Memory B cell (primary cell): Measurements from ENCODE around the gene CEL.
A peak's percentile ranks its signal among the peaks of the same experiment; 100 is the strongest.
"Not testable (repeated sequence)": the region's sequence is repeated elsewhere in the genome, so short reads cannot be mapped to it uniquely, and the experiment has no call there.

Source experiments
- ATAC-seq: fragments of 150-1000 bp; cut with Tn5 transposase; 2 replicates; pipeline ENCODE4 v1.10.0; 2021; ENCODE audit warnings: low read depth, mild to moderate bottlenecking, moderate library complexity
- DNase-seq, 2 donors: peaks; one replicate each; pipeline ENCODE4 v3.0.0; 2022; ENCODE audit warnings: low spot score in 2 of 2
- H3K27ac Mint-ChIP-seq: one replicate; pipeline ENCODE4 v1.8.0; 2022; ENCODE audit warnings: mild to moderate bottlenecking, moderate library complexity, mixed read lengths
- H3K27me3 Mint-ChIP-seq: one replicate; pipeline ENCODE4 v1.8.0; 2022; ENCODE audit warnings: mixed read lengths
- H3K36me3 Mint-ChIP-seq: one replicate; pipeline ENCODE4 v1.8.0; 2022; ENCODE audit warnings: mild to moderate bottlenecking, mixed read lengths
- H3K4me1 Mint-ChIP-seq: one replicate; pipeline ENCODE4 v1.8.0; 2022; ENCODE audit warnings: mixed read lengths
- H3K4me3 Mint-ChIP-seq: one replicate; pipeline ENCODE4 v1.8.0; 2022; ENCODE audit warnings: mild to moderate bottlenecking, moderate library complexity, mixed read lengths
- H3K9me3 Mint-ChIP-seq: one replicate; pipeline ENCODE4 v1.8.0; 2022; ENCODE audit warnings: mixed read lengths

CEL gene

DNA sequence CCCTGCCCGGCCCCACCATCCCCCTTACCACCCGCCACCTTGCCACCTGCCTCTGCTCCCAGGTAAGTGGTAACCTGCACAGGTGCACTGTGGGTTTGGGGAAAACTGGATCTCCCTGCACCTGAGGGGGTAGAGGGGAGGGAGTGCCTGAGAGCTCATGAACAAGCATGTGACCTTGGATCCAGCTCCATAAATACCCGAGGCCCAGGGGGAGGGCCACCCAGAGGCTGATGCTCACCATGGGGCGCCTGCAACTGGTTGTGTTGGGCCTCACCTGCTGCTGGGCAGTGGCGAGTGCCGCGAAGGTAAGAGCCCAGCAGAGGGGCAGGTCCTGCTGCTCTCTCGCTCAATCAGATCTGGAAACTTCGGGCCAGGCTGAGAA, at the start of gene CEL:
CEL (plus strand) TSS at position 218 of the 382 bp plus-strand sequence; CDS start at position 240, 22 bp downstream.
- H3K4me3 Mint-ChIP-seq, H3K36me3 Mint-ChIP-seq, H3K4me1 Mint-ChIP-seq, H3K9me3 Mint-ChIP-seq, H3K27ac Mint-ChIP-seq, DNase-seq, ATAC-seq, H3K27me3 Mint-ChIP-seq: not testable (repeated sequence)

DNA sequence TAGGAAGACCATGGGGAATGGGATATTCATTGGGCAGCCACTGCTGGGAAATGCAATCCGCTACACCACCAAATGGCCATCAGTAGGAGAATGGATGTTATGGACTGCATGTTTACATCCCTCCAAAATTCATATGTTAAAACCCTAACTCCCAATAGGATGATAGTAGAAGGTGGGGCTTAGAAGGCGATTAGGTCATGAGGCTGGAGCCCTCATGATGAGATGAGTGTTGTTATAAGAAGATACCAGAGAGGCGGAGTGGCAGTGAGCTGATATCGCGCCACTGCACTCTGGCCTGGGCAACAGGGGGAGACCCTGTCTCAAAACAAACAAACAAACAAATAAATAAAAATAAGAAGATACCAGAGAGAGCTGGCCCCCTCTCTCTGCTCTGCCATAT, 47.1 kb upstream of the CEL start:
- Mint-ChIP-seq H3K27me3 (peaks cover 9% of the 10 kb centered on the region), H3K36me3 (no peaks in the 10 kb centered on the region), H3K9me3 (peaks cover 2% of the 10 kb centered on the region), H3K4me3 (no peak overlapping the region), H3K27ac (no peak overlapping the region), H3K4me1 (no peaks in the 10 kb centered on the region)
- DNase-seq = no peak
- ATAC-seq = no peak

DNA sequence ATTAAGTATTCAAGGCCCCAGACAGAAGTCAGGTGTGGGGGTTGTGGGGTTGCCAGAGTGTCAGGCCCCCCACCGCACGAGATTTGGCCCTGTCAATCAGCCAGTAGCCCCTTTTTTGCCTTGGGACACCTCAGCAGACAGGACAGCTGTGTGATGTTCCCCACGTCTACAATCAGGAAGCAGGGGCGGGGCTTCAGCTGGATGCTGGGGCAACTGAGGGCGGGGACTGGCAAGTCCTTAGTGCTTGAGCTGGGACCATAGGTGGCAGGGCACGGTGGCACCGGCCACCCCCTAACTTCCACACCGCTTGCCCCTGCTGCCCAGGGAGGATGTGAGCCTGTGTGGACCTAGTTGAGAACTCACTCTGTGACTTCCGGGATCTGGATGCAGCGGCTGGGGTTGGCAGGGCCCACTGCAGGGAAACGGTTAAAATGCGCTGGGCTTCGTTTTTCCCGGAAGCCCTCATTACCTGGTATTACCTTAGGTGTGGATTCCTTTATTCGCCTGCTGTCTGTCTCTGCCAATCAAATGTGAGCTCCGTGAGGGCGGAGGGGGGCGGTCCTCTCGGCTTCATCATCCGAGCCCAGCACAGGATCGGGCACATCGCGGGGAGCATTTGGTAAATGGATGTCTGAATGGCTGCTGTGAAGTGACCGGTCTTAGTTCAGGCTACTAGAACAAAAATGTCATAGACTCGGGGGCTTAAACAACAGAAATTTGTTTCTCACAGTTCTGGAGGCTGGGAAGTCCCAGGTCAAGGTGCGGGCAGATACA, 38.5 kb upstream of the CEL start:
- H3K4me3 Mint-ChIP-seq = no peak overlapping the region
- ATAC-seq = no peak
- no peak overlapping the region for H3K27ac Mint-ChIP-seq
- no peaks in the 10 kb centered on the region for H3K9me3 Mint-ChIP-seq
- DNase-seq = no peak
- peaks cover 3% of the 10 kb centered on the region for H3K4me1 Mint-ChIP-seq
- H3K36me3 Mint-ChIP-seq = no peaks in the 10 kb centered on the region
- H3K27me3 Mint-ChIP-seq = no peaks in the 10 kb centered on the region

DNA sequence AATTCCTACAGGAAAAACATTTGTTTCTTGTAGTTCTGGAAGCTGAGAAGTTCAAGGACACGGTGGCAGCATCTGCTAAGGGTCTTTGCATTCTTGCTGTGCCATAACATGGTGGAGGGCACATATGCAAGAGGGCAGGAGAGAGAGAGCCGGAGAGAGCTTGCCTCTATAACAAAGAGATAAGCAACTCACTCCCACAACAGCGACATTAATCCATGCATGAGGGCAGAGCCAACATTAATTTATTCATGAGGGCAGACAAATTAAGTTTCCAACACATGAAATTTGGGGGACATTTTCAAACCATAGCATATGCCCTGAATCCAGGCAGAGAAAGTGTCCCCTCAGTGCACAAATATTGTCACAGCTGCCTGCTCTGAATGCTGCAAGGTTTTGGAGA, 35.4 kb upstream of the CEL start:
- no peak overlapping the region for H3K4me3 Mint-ChIP-seq
- H3K27me3 Mint-ChIP-seq = no peaks in the 10 kb centered on the region

DNA sequence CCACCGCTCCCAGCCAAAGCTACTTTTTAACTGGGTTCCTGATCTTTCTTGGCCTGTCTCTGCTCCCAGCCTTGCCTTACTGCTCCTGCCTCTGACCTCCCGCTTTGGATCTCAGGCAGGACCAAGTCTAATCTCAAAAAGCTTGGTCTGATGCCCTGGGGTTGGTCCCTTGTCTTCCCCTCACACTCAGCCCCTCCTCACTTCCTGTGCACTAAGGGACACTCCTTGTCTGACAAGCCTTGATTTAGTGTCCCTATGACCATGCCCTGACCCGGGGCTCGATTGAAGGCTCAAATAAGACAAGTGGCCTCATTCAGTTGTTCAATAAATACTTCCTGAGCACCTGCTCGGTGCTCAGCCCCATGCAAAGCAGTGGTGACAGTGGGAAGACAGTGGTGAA, 34.6 kb upstream of the CEL start:
- DNase-seq (no peak), ATAC-seq (no peak)
- Mint-ChIP-seq H3K27ac (no peak overlapping the region), H3K36me3 (no peaks in the 10 kb centered on the region), H3K4me1 (peaks cover 13% of the 10 kb centered on the region), H3K9me3 (no peaks in the 10 kb centered on the region), H3K4me3 (no peak overlapping the region), H3K27me3 (no peaks in the 10 kb centered on the region)

More for the DNA sequence above, 35.4 kb upstream of the CEL start:
- Mint-ChIP-seq H3K36me3 (no peaks in the 10 kb centered on the region), H3K27ac (no peak overlapping the region), H3K4me1 (peaks cover 8% of the 10 kb centered on the region), H3K9me3 (no peaks in the 10 kb centered on the region)
- no peak for DNase-seq
- no peak for ATAC-seq

DNA sequence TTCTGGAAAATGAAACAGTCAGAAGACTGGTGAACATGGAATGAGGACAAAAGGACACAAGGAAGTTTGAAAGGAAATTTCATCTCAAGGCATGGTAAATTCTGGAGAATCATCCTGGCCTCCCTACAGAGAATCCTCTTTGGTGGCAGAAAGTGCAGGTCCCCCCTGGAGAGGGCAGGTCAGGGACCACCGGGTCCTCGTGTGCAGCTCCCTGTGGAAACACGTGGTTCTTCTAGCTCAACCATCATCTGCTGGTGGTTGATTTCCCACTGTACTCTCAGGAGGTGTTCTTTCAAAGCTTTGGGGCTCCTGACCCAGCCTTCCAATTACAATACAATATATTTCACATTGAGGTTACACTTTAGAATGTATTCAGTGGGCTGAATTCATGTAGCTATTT, 33.6 kb upstream of the CEL start:
- no peak for DNase-seq
- Mint-ChIP-seq H3K27ac (no peak overlapping the region), H3K36me3 (no peaks in the 10 kb centered on the region), H3K4me3 (peak overlapping the region; percentile 39), H3K27me3 (no peaks in the 10 kb centered on the region), H3K9me3 (no peaks in the 10 kb centered on the region), H3K4me1 (peaks cover 21% of the 10 kb centered on the region)
- ATAC-seq = no peak

DNA sequence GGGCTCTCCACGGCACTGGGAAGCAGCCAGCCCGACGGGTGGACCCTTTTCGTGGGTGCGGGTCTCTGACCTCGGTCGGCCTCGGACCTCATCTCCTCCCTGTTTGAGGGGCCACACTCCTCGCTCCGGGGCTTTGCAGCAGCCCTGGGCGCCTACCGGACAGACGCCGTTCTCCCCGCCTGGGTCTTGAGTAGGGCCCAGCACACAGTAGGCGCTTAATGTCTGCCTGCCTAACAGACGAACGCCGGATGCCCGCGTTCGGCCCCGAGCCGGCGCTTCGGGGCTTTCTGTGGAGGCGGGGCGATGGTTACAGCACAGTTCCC, 31.8 kb upstream of the CEL start:
- Mint-ChIP-seq H3K27ac (peak overlapping the region; percentile 93), H3K36me3 (no peaks in the 10 kb centered on the region), H3K27me3 (no peaks in the 10 kb centered on the region), H3K4me1 (peaks cover 23% of the 10 kb centered on the region), H3K4me3 (peak overlapping the region; percentile 96), H3K9me3 (no peaks in the 10 kb centered on the region)
- ATAC-seq (peak; percentile 18), DNase-seq (no peak)

DNA sequence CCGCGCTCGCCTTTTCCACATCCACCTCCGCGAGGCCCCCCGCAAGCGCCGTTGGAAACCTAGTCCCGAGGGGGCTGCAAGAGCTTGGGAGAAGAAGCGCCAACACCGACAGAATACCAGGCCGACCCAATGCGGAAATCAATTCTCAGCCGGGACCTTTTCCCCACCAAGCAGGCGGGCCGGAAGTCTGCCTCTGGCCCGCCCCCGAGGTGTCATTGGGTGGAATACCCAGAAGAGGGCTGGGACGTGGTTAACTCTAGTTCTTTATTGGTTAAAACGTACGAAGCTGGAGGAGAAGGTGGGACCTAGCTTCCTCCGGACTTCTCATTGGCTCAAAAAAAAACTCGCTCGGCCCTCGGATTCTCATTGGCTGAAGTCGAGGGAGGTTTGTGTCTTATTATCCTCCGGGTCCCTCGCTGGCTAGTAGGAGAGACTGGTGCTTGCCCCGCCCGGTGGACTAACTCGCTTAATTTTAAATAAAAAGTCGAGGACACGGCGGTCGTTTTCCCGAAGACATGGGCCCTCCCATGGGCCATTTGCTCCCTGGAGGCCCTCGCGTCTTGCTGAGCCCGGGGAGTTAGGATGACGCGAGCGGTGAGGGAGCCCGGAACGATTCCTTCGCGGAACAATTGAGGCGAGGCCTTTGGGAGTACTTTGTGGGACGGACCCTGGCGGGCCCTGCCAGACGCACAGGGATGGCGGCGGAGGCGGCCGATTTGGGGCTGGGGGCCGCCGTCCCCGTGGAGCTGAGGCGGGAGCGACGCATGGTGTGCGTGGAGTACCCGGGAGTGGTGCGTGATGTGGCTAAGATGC, 31.3 kb upstream of the CEL start, which contains the start of gene GTF3C5:
GTF3C5 (plus strand) TSS at position 681 of the 813 bp plus-strand sequence; CDS start at position 696, 15 bp downstream.
- Mint-ChIP-seq H3K4me1 (peaks cover 23% of the 10 kb centered on the region), H3K27me3 (no peaks in the 10 kb centered on the region), H3K36me3 (no peaks in the 10 kb centered on the region), H3K4me3 (peak within 1 kb of the TSS; percentile 96), H3K9me3 (no peaks in the 10 kb centered on the region), H3K27ac (peak within 1 kb of the TSS; percentile 93)
- DNase-seq (peak; percentile 80 to 90), ATAC-seq (peak; percentile 93)

DNA sequence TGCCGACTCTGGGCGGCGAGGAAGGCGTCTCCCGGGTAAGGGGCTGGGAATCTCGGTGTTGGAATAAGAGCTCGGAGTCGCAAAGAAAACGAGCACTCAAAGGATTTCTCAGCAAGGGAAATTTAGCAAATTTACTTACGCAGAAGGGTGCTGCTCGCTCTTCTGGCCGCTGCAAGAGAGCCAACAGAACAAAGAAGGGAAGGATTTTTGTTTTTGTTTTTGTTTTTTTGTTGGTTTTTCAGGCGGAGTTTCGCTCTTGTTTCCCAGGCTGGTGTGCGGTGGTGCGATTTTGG, 30.7 kb upstream of the CEL start:
- Mint-ChIP-seq H3K4me1 (peaks cover 23% of the 10 kb centered on the region), H3K4me3 (peak overlapping the region; percentile 96), H3K9me3 (no peaks in the 10 kb centered on the region), H3K36me3 (no peaks in the 10 kb centered on the region), H3K27ac (peak overlapping the region; percentile 93), H3K27me3 (no peaks in the 10 kb centered on the region)
- ATAC-seq = no peak
- no peak for DNase-seq

DNA sequence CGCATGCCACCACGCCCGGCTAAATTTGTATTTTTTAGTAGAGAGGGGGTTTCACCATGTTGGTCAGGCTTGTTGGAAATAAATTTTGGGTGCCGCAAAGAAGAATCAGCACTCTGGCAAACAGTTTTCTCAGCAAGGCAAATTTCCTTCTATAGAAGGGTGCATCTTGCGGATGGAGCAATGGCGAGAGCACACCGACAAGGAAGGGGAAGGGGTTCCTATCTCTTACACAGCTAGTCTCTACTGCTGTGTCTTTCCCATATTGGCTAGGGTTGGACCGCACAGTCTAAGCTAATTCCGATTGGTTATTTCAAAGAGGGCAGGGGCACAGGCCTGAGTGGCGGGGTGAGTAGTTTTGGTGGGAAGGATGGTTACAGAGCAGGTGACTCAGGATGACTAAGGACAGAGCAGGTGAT, 30.3 kb upstream of the CEL start:
- H3K4me3 Mint-ChIP-seq = peak overlapping the region; percentile 96
- no peaks in the 10 kb centered on the region for H3K9me3 Mint-ChIP-seq
- ATAC-seq = no peak
- DNase-seq = no peak
- H3K27me3 Mint-ChIP-seq = no peaks in the 10 kb centered on the region
- peaks cover 23% of the 10 kb centered on the region for H3K4me1 Mint-ChIP-seq
- H3K36me3 Mint-ChIP-seq = no peaks in the 10 kb centered on the region
- peak overlapping the region; percentile 26 for H3K27ac Mint-ChIP-seq

DNA sequence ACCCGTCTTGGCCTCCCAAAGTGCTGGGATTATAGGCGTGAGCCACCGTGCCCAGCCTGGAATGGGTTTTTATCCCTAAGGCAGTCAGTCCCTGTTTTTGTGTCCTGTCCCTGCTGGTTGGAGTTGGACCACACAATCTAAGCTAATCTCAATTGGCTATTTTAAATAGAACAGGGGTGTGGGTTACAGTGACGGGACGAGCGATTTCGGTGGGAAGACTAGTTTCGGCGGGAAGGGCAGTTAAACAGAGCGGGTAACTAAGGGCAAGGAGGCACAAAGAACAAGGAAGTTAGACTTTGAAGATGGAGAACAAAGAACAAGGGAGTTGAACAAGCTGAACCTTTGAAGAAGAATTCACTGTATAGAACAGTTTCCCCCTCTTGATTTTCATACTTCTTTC, 29.6 kb upstream of the CEL start:
- Mint-ChIP-seq H3K9me3 (no peaks in the 10 kb centered on the region), H3K27ac (no peak overlapping the region), H3K4me3 (peak overlapping the region; percentile 96), H3K27me3 (no peaks in the 10 kb centered on the region), H3K36me3 (peaks cover 2% of the 10 kb centered on the region), H3K4me1 (peaks cover 21% of the 10 kb centered on the region)
- ATAC-seq (no peak), DNase-seq (no peak)

DNA sequence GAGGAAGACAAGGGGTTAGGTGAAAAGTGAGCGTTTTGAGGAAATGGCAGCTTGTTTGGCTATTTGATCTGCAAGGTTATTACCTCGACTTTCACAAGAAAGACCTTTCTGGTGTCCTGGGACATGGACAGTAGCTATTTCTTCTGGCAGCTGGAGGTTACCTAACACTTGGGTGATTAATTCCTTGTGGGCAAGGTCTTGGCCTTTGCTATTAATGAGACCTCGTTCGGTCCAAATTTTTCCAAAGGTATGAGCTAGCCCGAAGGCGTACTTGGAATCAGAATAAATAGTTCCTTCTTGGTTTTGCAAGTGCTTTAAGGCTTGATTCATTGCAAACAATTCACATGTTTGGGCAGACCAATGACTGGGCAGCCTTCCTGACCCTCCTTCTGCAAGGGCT, 26.1 kb upstream of the CEL start:
- peaks cover 24% of the 10 kb centered on the region for H3K4me1 Mint-ChIP-seq
- H3K27ac Mint-ChIP-seq = no peak overlapping the region
- H3K9me3 Mint-ChIP-seq = no peaks in the 10 kb centered on the region
- no peaks in the 10 kb centered on the region for H3K27me3 Mint-ChIP-seq
- no peak overlapping the region for H3K4me3 Mint-ChIP-seq
- DNase-seq = no peak
- no peak for ATAC-seq
- peaks cover 8% of the 10 kb centered on the region for H3K36me3 Mint-ChIP-seq

DNA sequence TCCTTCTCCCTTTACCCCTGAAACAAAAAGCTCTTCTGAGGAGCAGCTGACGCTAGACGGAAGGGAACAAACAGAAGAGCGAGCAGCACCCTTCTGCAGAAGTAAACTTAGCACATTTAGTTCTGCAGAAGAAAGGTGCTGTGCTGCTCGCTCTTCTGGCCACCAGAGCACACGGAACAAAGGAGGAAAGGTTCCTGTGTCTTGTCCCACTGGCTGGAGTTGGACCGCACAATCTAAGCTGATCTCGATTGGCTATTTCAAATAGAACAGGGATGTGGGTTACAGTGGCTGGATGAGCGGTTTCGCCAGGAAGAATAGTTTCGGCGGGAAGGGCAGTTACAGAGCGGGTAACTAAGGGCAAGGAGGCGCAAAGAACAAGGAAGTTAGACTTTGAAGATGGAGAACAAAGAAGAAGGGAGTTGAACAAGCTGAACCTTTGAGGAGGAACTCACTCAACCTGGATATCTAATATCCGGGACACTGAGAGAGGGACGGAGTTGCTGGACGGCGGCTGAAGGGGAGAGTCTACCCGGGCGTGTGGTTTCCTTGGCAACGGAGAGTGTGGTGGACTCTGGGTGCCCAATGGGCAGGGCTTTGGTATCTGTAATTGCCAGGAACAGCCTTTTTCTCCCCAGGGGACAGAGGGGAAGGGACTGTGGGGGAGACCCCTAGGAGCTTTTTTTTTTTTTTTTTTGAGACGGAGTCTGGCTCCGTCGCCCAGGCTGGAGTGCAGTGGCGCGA, 23.8 kb upstream of the CEL start:
- ATAC-seq = no peak
- no peaks in the 10 kb centered on the region for H3K27me3 Mint-ChIP-seq

DNA sequence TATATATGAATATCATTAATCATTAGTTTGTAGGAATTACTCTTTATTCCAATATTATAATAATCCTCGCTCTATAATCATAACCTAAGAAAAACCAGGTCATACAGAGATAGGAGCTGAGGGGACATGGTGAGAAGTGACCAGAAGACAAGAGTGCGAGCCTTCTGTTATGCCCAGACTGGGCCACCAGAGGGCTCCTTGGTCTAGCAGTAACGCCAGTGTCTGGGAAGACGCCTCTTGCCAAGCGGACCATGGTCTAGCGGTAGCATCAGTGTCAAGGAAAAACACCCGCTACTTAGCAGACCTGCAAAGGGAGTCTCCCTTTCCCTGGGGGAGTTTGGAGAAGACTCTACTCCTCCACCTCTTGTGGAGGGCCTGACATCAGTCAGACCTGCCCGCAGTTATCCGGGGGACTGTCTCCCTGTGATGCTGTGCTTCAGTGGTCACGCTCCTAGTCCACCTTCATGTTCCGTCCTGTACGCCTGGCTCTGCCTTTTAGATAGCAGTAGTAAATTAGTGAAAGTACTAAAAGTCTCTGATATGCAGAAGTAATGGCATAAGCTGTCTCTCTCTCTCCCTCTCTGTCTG, 20.8 kb upstream of the CEL start:
- H3K27ac Mint-ChIP-seq = not testable (repeated sequence)
- H3K36me3 Mint-ChIP-seq = peaks cover 20% of the 10 kb centered on the region

More for the DNA sequence above, 23.8 kb upstream of the CEL start:
- Mint-ChIP-seq H3K36me3 (peaks cover 13% of the 10 kb centered on the region), H3K4me1 (peaks cover 12% of the 10 kb centered on the region), H3K27ac (no peak overlapping the region), H3K9me3 (no peaks in the 10 kb centered on the region), H3K4me3 (no peak overlapping the region)
- no peak for DNase-seq

More for the DNA sequence above, 20.8 kb upstream of the CEL start:
- not testable (repeated sequence) for H3K9me3 Mint-ChIP-seq, H3K27me3 Mint-ChIP-seq, ATAC-seq, H3K4me3 Mint-ChIP-seq, DNase-seq
- peaks cover 10% of the 10 kb centered on the region for H3K4me1 Mint-ChIP-seq
